CD14-positive monocyte (primary cell): ENCODE data around the gene CISD3. TPM values are rescaled to one million over a fixed set of nuclear protein-coding genes. Genes with fewer than 3 reads are reported as not detected.

Source experiments
- DNase-seq, 3 donors: peaks; one replicate each; pipeline ENCODE4 v3.0.0-alpha.2; 2011 to 2022
- H2AFZ ChIP-seq: 2 replicates; pipeline ENCODE4 v1.6.0; 2012; ENCODE audit warnings: mild to moderate bottlenecking, low read depth, low read length, inconsistent platforms; ENCODE audit not compliant: insufficient read depth, poor library complexity, severe bottlenecking
- H3K27ac ChIP-seq, 2 donors: 1 replicate in 1 of 2; 2 replicates in 1 of 2; pipeline ENCODE4 v1.5.1; 2012 to 2013; ENCODE audit warnings: low read length in 2 of 2, control low read depth in 1 of 2, inconsistent platforms in 1 of 2, low read depth in 1 of 2, mild to moderate bottlenecking in 1 of 2
- H3K27me3 ChIP-seq, 2 donors: one replicate each; pipeline versions ENCODE4 v1.6.0 to v1.6.1; 2011 to 2013; ENCODE audit warnings: low read length in 2 of 2; ENCODE audit not compliant: control insufficient read depth in 2 of 2, insufficient read depth in 2 of 2
- H3K36me3 ChIP-seq, 2 donors: replicated peaks in 1 of 2; 1 replicate in 1 of 2; 2 replicates in 1 of 2; pipeline versions ENCODE4 v1.5.1 to v1.6.1; 2012 to 2013; ENCODE audit warnings: low read length in 2 of 2, control low read depth in 1 of 2, inconsistent platforms in 1 of 2, mild to moderate bottlenecking in 1 of 2; ENCODE audit not compliant: insufficient read depth in 2 of 2, control insufficient read depth in 1 of 2
- H3K4me1 ChIP-seq, 2 donors: 1 replicate in 1 of 2; 2 replicates in 1 of 2; pipeline versions ENCODE4 v1.5.1 to v1.6.1; 2012 to 2013; ENCODE audit warnings: low read length in 2 of 2, control low read depth in 1 of 2, inconsistent platforms in 1 of 2, mild to moderate bottlenecking in 1 of 2, moderate library complexity in 1 of 2; ENCODE audit not compliant: insufficient read depth in 2 of 2, control insufficient read depth in 1 of 2
- H3K4me2 ChIP-seq: replicated peaks from 2 replicates; pipeline ENCODE3; 2012; ENCODE audit warnings: low read length, moderate library complexity, mild to moderate bottlenecking; ENCODE audit not compliant: poor library complexity, severe bottlenecking; ENCODE audit errors: extremely low read depth
- H3K4me3 ChIP-seq, 3 experiments: fragments of 200-600 bp in 1 of 3; sonication (generic) in 1 of 3; replicated peaks in 1 of 3; 1 replicate in 2 of 3; 2 replicates in 1 of 3; pipeline ENCODE4 v1.5.1; 2011 to 2013; ENCODE audit warnings: low read length in 3 of 3, mild to moderate bottlenecking in 3 of 3, control low read depth in 2 of 3, low read depth in 2 of 3, inconsistent platforms in 1 of 3, moderate library complexity in 1 of 3
- H3K79me2 ChIP-seq: 2 replicates; pipeline ENCODE4 v1.6.0; 2012; ENCODE audit warnings: mild to moderate bottlenecking, control low read depth, inconsistent platforms, low read length, moderate library complexity; ENCODE audit not compliant: insufficient read depth
- H3K9ac ChIP-seq: 2 replicates; pipeline ENCODE4 v1.6.0; 2017; ENCODE audit warnings: low read length, mild to moderate bottlenecking; ENCODE audit not compliant: insufficient read depth, poor library complexity, severe bottlenecking
- H3K9me3 ChIP-seq, 2 donors: replicated peaks in 1 of 2; 1 replicate in 1 of 2; 2 replicates in 1 of 2; pipeline versions ENCODE4 v1.5.1 to v1.6.1; 2012 to 2013; ENCODE audit warnings: low read length in 2 of 2, control low read depth in 1 of 2; ENCODE audit not compliant: control insufficient read depth in 1 of 2, insufficient read depth in 1 of 2
- H4K20me1 ChIP-seq: 2 replicates; pipeline ENCODE4 v1.6.0; 2012; ENCODE audit warnings: mild to moderate bottlenecking, low read length, control low read depth, moderate library complexity; ENCODE audit not compliant: insufficient read depth
- H3K27ac Mint-ChIP-seq, 7 donors: one replicate each; pipeline ENCODE4 v1.8.0; 2020; ENCODE audit warnings: mild to moderate bottlenecking in 7 of 7, mixed read lengths in 7 of 7, moderate library complexity in 6 of 7, inconsistent platforms in 2 of 7
- H3K27me3 Mint-ChIP-seq, 3 donors: one replicate each; pipeline ENCODE4 v1.8.0; 2021 to 2022; ENCODE audit warnings: low read depth in 3 of 3, mild to moderate bottlenecking in 3 of 3, mixed read lengths in 3 of 3, moderate library complexity in 3 of 3, inconsistent platforms in 1 of 3
- H3K36me3 Mint-ChIP-seq, 2 donors: one replicate each; pipeline ENCODE4 v1.8.0; 2020; ENCODE audit warnings: mixed read lengths in 2 of 2, inconsistent platforms in 1 of 2, mild to moderate bottlenecking in 1 of 2
- H3K4me1 Mint-ChIP-seq: one replicate; pipeline ENCODE4 v1.8.0; 2020; ENCODE audit warnings: mild to moderate bottlenecking, mixed read lengths
- H3K4me3 Mint-ChIP-seq, 2 donors: one replicate each; pipeline ENCODE4 v1.8.0; 2020; ENCODE audit warnings: mild to moderate bottlenecking in 2 of 2, mixed read lengths in 2 of 2, moderate library complexity in 1 of 2
- H3K9me3 Mint-ChIP-seq, 7 donors: one replicate each; pipeline ENCODE4 v1.8.0; 2020 to 2022; ENCODE audit warnings: mixed read lengths in 7 of 7, mild to moderate bottlenecking in 6 of 7, moderate library complexity in 6 of 7, inconsistent platforms in 2 of 7
- CTCF ChIP-seq: fragments of 200-600 bp; IDR thresholded peaks from one replicate; pipeline ENCODE4 v1.8.0; 2022; ENCODE audit warnings: antibody characterized with exemption, mild to moderate bottlenecking
- WGBS: methylation state at CpG from one replicate; pipeline ENCODE4 v1.1.5; 2013; ENCODE audit warnings: missing lambda C conversion rate; ENCODE audit not compliant: insufficient coverage; 5-methylcytosine and 5-hydroxymethylcytosine counted together
- intact Hi-C, 2 donors: fragments of 100-400 bp; cut with micrococcal nuclease; formaldehyde crosslinking; loops; one replicate each; pipeline versions ENCODE4 v1.15.0 to v1.15.1; 2023
- polyA plus RNA-seq, 3 donors: library from polyadenylated mRNA; depleted of rRNA in 1 of 3; unstranded in 2 of 3; stranded (reverse) in 1 of 3; fragments of 300-500 nt in 2 of 3; fragments of >200 nt in 1 of 3; fragmentation: Illumina TruSeq in 2 of 3; gene quantifications; 1 replicate in 2 of 3; 2 replicates in 1 of 3; pipeline ENCODE4 v1.2.3, GENCODE V29; 2012 to 2021

Gene CISD3
- polyA plus RNA-seq, 3 donors: 7.1 to 61.2 (median 53.4) TPM

- WGBS: no CpG with 5 or more reads among the region's 3 CpGs
- no peak overlapping the region for H3K27ac ChIP-seq
- peaks cover 61% of the 10 kb centered on the region for H4K20me1 ChIP-seq
- no peaks in the 10 kb centered on the region for H3K4me1 ChIP-seq
- peaks cover 89 to 98% of the 10 kb centered on the region in 2 donors for H3K36me3 ChIP-seq
- no peak overlapping the region for H3K4me3 ChIP-seq
- no peak overlapping the region for H2AFZ ChIP-seq
- H3K79me2 ChIP-seq: peaks cover 4% of the 10 kb centered on the region
- DNase-seq: no peak
- H3K4me3 Mint-ChIP-seq: no peak overlapping the region
- peak overlapping the region in 3 of 7 donors; percentile 37 to 70 (median 52) for H3K27ac Mint-ChIP-seq
- no peak for TF ChIP-seq CTCF
- H3K9me3 Mint-ChIP-seq: no peaks in the 10 kb centered on the region
- H3K27me3 ChIP-seq: no peaks in the 10 kb centered on the region
- no peaks in the 10 kb centered on the region for H3K9me3 ChIP-seq
- peaks cover 90 to 98% of the 10 kb centered on the region in 2 donors for H3K36me3 Mint-ChIP-seq
- no peak overlapping the region for H3K9ac ChIP-seq
- H3K4me2 ChIP-seq: no peak overlapping the region
- no peaks in the 10 kb centered on the region for H3K27me3 Mint-ChIP-seq
- H3K4me1 Mint-ChIP-seq: no peaks in the 10 kb centered on the region
- intact Hi-C loops: no loop called here
Measured at GRCh38 chr17:38762231-38762630, 32.1 kb downstream of the CISD3 start.

GRCh38 chr17:38766341-38766740, 36.2 kb downstream of the CISD3 start:
- peaks cover 31% of the 10 kb centered on the region for H4K20me1 ChIP-seq
- no peak for DNase-seq
- H3K9ac ChIP-seq: no peak overlapping the region
- H3K4me1 ChIP-seq: no peaks in the 10 kb centered on the region
- H2AFZ ChIP-seq: no peak overlapping the region
- no peaks in the 10 kb centered on the region for H3K79me2 ChIP-seq
- H3K27ac ChIP-seq: peak overlapping the region in 1 of 2 donors; percentile 3
- 100% methylated on average over 5 of the region's 5 CpGs for WGBS
- intact Hi-C loops: no loop called here
- no peaks in the 10 kb centered on the region for H3K27me3 ChIP-seq
- H3K9me3 Mint-ChIP-seq: no peaks in the 10 kb centered on the region
- no peak overlapping the region for H3K4me3 ChIP-seq
- H3K36me3 Mint-ChIP-seq: peaks cover 95 to 100% of the 10 kb centered on the region in 2 donors
- peaks cover 88 to 100% of the 10 kb centered on the region in 2 donors for H3K36me3 ChIP-seq
- H3K9me3 ChIP-seq: no peaks in the 10 kb centered on the region
- H3K27ac Mint-ChIP-seq: peak overlapping the region in 4 of 7 donors; percentile 10 to 53 (median 32)
- peaks cover 0 to 2% (median 0%) of the 10 kb centered on the region in 3 donors for H3K27me3 Mint-ChIP-seq
- no peak overlapping the region for H3K4me2 ChIP-seq
- H3K4me3 Mint-ChIP-seq: no peak overlapping the region
- H3K4me1 Mint-ChIP-seq: no peaks in the 10 kb centered on the region
- no peak for TF ChIP-seq CTCF
